Measurements from ENCODE around the gene MT1M.

The MT1M gene

DNA sequence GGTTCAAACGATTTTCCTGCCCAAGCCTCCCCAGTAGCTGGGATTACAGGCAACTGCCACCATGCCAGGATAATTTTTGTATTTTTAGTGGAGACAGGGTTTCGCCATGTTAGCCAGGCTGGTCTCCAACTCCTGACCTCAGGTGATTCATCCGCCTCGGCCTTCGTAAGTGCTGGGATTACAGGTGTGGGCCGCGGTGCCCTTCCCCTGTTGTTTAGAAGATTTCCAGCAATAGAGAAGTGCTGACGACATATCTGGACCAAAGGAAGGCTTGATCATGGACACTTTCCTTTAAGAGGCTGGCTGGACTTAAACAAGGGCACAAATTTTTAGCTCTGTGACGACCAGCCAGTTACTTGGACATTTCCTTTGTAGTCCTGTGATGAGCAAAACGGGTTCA, 1.3 kb upstream of the MT1M start:
- no peak for DNase-seq (ENCODE audit: extremely low read depth, low read depth)
- no peak for TF ChIP-seq CTCF (IDR thresholded peaks at IDR 0.05; ENCODE audit: low read depth, low read length)

GRCh38 chr16:56631832-56632155, 665 bp upstream of the MT1M start:
- no peak for TF ChIP-seq CTCF (IDR thresholded peaks at IDR 0.05; ENCODE audit: low read depth, low read length)
- no peak for DNase-seq (ENCODE audit: extremely low read depth, low read depth)

- no peak for TF ChIP-seq CTCF (IDR thresholded peaks at IDR 0.05; ENCODE audit: low read depth, low read length)
- no peak for DNase-seq (ENCODE audit: extremely low read depth, low read depth)
These were observed 448 bp downstream of the MT1M start for GRCh38 chr16:56632848-56633365.

DNA sequence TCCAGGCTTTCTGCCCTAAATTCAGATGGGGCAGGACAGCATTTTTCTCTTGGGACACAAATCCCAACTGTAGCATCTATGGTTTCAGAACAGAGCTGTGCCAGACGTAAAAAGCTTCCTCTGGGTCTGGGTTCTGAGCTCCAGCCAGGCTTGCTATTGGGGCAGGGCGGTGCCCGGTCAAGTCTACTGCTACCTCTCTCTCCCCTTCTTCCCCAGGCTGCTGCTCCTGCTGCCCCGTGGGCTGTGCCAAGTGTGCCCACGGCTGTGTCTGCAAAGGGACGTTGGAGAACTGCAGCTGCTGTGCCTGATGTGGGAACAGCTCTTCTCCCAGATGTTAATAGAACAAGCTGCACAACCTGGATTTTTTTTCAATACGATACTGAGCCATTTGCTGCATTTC, 1.1 kb downstream of the MT1M start:
- DNase-seq (ENCODE audit: extremely low read depth, low read depth): no peak
- no peak for TF ChIP-seq CTCF (IDR thresholded peaks at IDR 0.05; ENCODE audit: low read depth, low read length)

DNA sequence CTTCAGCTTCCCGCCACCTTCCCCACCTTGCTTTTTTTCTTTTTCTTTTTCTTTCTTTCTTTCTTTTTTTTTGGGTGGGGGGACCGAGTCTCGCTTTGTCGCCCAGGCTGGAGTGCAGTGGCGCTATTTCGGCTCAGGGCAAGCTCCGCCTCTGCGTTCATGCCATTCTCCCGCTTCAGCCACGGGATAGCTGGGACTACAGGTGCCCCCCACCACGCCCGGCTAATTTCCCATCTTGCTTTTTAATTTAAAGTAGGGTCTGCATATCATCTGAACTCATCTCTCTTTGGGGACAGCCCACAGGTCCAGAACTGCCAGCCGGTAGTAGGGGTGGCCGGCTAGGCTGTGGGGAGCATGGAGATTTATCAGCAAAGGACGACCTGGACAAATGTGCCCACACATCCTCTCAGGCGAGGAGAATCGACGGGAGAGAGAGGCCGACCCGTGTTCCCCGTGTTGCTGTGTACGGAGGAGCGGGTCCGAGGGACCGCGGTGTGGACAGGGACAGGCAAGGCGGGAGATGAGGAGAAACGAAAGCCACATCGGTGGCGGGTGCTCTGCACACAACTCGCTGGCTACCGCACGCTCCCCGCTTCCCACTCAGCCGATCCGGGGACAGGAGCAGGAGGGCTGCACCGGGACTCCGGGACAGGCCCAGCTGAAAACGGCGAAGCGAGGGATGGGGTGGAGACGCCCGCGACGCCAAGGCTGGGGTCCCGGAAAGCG, 2.4 kb downstream of the MT1M start:
- TF ChIP-seq CTCF (IDR thresholded peaks at IDR 0.05; ENCODE audit: low read depth, low read length): no peak
- no peak for DNase-seq (ENCODE audit: extremely low read depth, low read depth)

DNA sequence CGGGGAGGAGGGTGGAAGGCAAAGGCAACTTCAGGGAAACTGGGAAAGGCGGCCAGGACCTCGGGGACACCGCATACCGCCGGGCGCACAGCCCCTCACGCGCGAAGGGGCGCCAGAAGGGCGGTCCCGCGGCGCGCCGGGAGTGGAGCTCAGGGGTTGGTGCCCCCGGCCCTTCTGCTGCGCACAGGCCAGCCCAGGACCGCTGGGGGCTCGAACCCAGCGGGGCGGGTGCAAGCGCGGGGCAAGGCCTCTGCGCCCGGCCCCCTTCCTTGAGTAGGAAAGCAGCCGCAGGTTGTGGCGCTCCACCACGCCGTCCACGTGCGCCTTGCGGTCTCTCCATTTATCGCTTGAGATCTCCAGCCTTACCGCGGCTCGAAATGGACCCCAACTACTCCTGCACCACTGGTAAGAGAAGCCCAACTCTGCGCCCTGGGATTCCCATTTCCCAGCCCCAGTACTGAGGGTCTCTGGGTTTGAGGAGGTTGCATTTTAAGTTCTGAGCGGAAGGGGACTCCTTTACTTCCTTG, 3.0 kb downstream of the MT1M start:
- no peak for TF ChIP-seq CTCF (IDR thresholded peaks at IDR 0.05; ENCODE audit: low read depth, low read length)

DNA sequence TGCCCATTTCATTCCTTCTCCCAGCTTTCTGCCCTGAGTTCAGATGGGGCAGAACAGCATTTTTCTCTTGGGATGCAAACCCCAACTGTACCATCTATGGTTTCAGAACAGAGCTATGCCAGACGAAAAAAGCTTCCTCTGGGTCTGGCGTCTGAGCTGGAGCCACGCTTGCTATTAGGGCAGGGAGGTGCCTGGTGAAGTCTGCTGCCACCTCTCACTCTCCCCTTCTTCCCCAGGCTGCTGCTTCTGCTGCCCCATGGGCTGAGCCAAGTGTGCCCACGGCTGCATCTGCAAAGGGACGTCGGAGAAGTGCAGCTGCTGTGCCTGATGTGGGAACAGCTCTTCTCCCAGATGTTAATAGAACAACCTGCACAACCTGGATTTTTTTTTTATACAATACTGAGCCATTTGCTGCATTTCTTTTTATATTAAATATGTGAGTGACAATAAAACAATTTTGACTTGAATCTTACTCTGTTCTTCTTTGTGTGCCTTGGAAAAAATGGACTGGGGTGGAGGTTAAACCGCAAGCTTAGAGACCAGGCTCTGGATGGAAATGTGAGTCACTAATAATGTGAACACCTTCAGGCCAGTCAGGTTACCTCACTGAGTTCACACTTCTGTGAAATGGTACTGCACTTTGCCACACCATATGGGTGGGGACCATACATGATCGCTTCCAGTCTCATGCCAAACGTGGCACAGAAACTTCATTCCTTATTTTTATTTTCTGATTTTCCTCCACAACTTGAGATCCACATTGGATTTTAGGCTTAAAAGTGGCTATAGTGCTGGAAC, 4.4 kb downstream of the MT1M start:
- no peak for TF ChIP-seq CTCF (IDR thresholded peaks at IDR 0.05; ENCODE audit: low read depth, low read length)
- no peak for DNase-seq (ENCODE audit: extremely low read depth, low read depth)

More for the DNA sequence above, 3.0 kb downstream of the MT1M start:
- DNase-seq (ENCODE audit: extremely low read depth, low read depth): no peak

Data from AG09319 (cell line).